SK-N-SH (cell line): ENCODE results near the gene DNAJC1.

Experiments
- RAD21 ChIP-seq: IDR thresholded peaks from 2 replicates; pipeline ENCODE4 v1.6.1; 2012; ENCODE audit warnings: mild to moderate bottlenecking, low read length
- TCF12 ChIP-seq: IDR thresholded peaks from 2 replicates; pipeline ENCODE4 v1.4.0; 2012
- TF ChIP-seq, protein P1 (sequence below): fragments of 200-600 bp; sonication (generic); IDR thresholded peaks from 2 replicates; pipeline ENCODE4 v1.6.1; 2017; ENCODE audit warnings: antibody characterized with exemption, mild to moderate bottlenecking, moderate library complexity

DNA sequence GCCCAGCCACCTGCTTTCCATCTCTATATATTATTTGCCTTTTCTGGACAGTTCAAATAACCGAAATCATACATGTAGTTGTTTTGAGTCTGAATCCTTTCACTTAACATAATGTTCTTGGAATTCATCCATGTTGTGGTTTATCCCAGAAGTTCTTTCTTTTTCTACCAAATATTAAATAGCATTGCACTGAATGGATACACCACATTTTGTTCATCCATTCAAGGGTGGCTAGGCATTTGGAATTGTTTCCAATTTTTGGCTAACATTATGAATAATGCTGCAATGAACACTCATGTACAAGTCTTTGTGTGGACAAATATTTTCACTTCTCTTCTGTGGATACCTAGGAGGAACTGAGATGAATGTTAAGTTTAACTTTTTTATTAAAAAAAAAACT, 18.0 kb downstream of the DNAJC1 start:
- TF ChIP-seq, protein P1, sequence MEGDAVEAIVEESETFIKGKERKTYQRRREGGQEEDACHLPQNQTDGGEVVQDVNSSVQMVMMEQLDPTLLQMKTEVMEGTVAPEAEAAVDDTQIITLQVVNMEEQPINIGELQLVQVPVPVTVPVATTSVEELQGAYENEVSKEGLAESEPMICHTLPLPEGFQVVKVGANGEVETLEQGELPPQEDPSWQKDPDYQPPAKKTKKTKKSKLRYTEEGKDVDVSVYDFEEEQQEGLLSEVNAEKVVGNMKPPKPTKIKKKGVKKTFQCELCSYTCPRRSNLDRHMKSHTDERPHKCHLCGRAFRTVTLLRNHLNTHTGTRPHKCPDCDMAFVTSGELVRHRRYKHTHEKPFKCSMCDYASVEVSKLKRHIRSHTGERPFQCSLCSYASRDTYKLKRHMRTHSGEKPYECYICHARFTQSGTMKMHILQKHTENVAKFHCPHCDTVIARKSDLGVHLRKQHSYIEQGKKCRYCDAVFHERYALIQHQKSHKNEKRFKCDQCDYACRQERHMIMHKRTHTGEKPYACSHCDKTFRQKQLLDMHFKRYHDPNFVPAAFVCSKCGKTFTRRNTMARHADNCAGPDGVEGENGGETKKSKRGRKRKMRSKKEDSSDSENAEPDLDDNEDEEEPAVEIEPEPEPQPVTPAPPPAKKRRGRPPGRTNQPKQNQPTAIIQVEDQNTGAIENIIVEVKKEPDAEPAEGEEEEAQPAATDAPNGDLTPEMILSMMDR = no peak
- no peak for TF ChIP-seq RAD21
- TF ChIP-seq TCF12 = no peak
